Neural cell (in vitro differentiated cells): ENCODE data around the gene CYB5R3. TPM values are rescaled to one million over a fixed set of nuclear protein-coding genes. Genes with fewer than 3 reads are reported as not detected.

Source experiments
- H2AFZ ChIP-seq: fragments of 200-600, 300-800 bp; sonication (generic), shearing (Covaris generic); 2 replicates; pipeline ENCODE4 v1.6.0; 2014; ENCODE audit warnings: low read depth, mild to moderate bottlenecking, antibody characterized with exemption, low read length, moderate library complexity
- H3F3A ChIP-seq: fragments of 200-600 bp; shearing (Covaris generic); 2 replicates; pipeline ENCODE4 v1.6.1; 2016; ENCODE audit warnings: mild to moderate bottlenecking, moderate library complexity, mixed read lengths, antibody characterized with exemption, low read length; ENCODE audit not compliant: insufficient read depth, poor library complexity, severe bottlenecking
- H3K27ac ChIP-seq: fragments of 200-600, 300-800 bp; sonication (generic), shearing (Covaris generic); 2 replicates; pipeline ENCODE4 v1.5.1; 2014; ENCODE audit warnings: mild to moderate bottlenecking, low read length, moderate library complexity
- H3K27me3 ChIP-seq: fragments of 300-800, 200-600 bp; sonication (generic), shearing (Covaris generic); 2 replicates; pipeline ENCODE4 v1.6.0; 2014; ENCODE audit warnings: mild to moderate bottlenecking, low read depth, low read length, moderate library complexity; ENCODE audit not compliant: insufficient read depth
- H3K36me3 ChIP-seq: fragments of 300-800, 200-600 bp; sonication (generic), shearing (Covaris generic); 2 replicates; pipeline ENCODE4 v1.5.1; 2014; ENCODE audit warnings: mild to moderate bottlenecking, antibody characterized with exemption, low read length, moderate library complexity; ENCODE audit not compliant: insufficient read depth
- H3K4me2 ChIP-seq: fragments of 300-800, 200-600 bp; sonication (generic), shearing (Covaris generic); 2 replicates; pipeline ENCODE4 v1.6.0; 2014; ENCODE audit warnings: mild to moderate bottlenecking, low read length
- H3K4me3 ChIP-seq: fragments of 300-800, 200-600 bp; sonication (generic), shearing (Covaris generic); 2 replicates; pipeline ENCODE4 v1.5.1; 2014; ENCODE audit warnings: mild to moderate bottlenecking, low read length, moderate library complexity
- H3K79me2 ChIP-seq: fragments of 200-600 bp; shearing (Covaris generic); replicated peaks from 2 replicates; pipeline ENCODE4 v1.6.0; 2014; ENCODE audit warnings: mild to moderate bottlenecking, low read length, moderate library complexity; ENCODE audit not compliant: insufficient read depth
- H3K9ac ChIP-seq: fragments of 300-800, 200-600 bp; sonication (generic), shearing (Covaris generic); 2 replicates; pipeline ENCODE4 v1.6.1; 2016; ENCODE audit warnings: mild to moderate bottlenecking, low read length, mixed read lengths
- H3K9me2 ChIP-seq: fragments of 200-600 bp; shearing (Covaris generic); 2 replicates; pipeline ENCODE4 v1.6.1; 2016; ENCODE audit warnings: mild to moderate bottlenecking, low read length, mixed read lengths; ENCODE audit not compliant: insufficient read depth
- H3K9me3 ChIP-seq: fragments of 200-600, 300-800 bp; sonication (generic), shearing (Covaris generic); 2 replicates; pipeline ENCODE4 v1.6.1; 2016; ENCODE audit warnings: mild to moderate bottlenecking, mixed run types, low read length, moderate library complexity, mixed read lengths
- H4K20me1 ChIP-seq: fragments of 200-600 bp; shearing (Covaris generic); 2 replicates; pipeline ENCODE4 v1.6.1; 2016; ENCODE audit warnings: mild to moderate bottlenecking, mixed run types; ENCODE audit not compliant: insufficient read depth
- EP300 ChIP-seq: fragments of 450-650 bp; conservative IDR thresholded peaks from 2 replicates; pipeline ENCODE4 v1.6.1; 2014; ENCODE audit warnings: antibody characterized with exemption, mild to moderate bottlenecking, moderate library complexity; ENCODE audit not compliant: poor library complexity, severe bottlenecking
- EZH2 ChIP-seq: fragments of 200-600, 300-800 bp; shearing (Covaris generic), sonication (generic); IDR thresholded peaks from 2 replicates; pipeline ENCODE4 v1.6.1; 2014; ENCODE audit warnings: antibody characterized with exemption, low read length, borderline replicate concordance, mild to moderate bottlenecking; ENCODE audit not compliant: insufficient read depth, poor library complexity, severe bottlenecking
- MXI1 ChIP-seq: fragments of 450-650 bp; conservative IDR thresholded peaks from 2 replicates; pipeline ENCODE4 v1.6.1; 2014; ENCODE audit warnings: antibody characterized with exemption, mild to moderate bottlenecking; ENCODE audit not compliant: poor library complexity, severe bottlenecking
- POLR2AphosphoS5 ChIP-seq: IDR thresholded peaks from 2 replicates; pipeline ENCODE4 v1.6.1; 2012
- RAD21 ChIP-seq: fragments of 450-650 bp; conservative IDR thresholded peaks from 2 replicates; pipeline ENCODE4 v1.6.1; 2014; ENCODE audit warnings: antibody characterized with exemption, mild to moderate bottlenecking, moderate library complexity
- TAF1 ChIP-seq: IDR thresholded peaks from 2 replicates; pipeline ENCODE4 v1.6.1; 2012; ENCODE audit warnings: low read depth
- polyA plus RNA-seq: library from polyadenylated mRNA; depleted of rRNA; stranded (reverse); fragments of >200 nt; gene quantifications from 2 replicates; pipeline ENCODE4 v1.2.3, GENCODE V29; 2014
- TF ChIP-seq, protein P1 (sequence below): fragments of 450-650 bp; IDR thresholded peaks from 2 replicates; pipeline ENCODE4 v1.5.1; 2014; ENCODE audit warnings: antibody characterized with exemption, mild to moderate bottlenecking, moderate library complexity; ENCODE audit not compliant: poor library complexity, severe bottlenecking
- TF ChIP-seq, protein P2 (sequence below): IDR thresholded peaks from 2 replicates; pipeline ENCODE4 v1.6.1; 2012; ENCODE audit warnings: borderline replicate concordance

CYB5R3 gene
- polyA plus RNA-seq, 1 donor from 2014 or later = 20.2 TPM

DNA sequence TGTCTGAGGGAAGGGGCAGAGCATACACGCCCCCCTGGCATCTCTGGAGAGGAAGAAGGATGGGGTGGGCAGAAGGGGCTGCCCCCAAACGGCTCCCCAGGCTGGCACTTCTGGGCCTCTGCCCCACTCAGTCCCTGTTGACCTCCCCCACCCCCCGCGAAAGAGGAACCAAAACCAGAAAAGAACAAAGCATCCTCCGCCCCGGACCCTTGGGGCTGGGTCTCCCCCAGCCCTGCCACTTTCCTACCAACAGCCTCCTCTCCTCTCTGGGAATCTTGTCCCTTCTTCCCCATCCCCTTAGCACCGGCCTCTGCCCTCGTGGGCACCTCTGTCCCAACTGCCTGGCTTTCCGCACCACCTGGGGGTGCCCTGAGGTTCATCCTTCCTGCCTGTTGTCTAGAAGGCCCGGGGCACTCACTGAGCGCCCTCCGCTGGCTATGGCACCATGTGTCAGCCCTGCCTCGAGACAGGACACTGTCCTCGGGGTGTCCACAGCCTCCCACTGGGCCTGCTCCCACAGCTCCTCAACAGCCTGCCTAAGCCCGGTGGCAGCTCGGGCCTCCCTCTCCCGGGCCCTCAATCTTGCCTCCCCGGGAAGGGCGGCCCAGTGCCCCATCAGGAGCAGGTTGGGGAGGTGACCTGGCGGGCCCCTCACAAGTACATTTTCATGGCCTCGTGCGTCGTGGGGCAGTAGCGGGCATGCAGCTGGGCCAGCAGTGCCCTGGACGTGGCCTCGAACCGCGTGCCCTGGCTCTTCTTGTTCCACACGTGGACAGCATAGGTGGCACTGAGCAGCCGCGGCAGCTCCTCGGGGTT lies 43.3 kb upstream of the CYB5R3 start:
- no peak overlapping the region for H3K27ac ChIP-seq
- no peak overlapping the region for H3K9ac ChIP-seq
- no peaks in the 10 kb centered on the region for H3K27me3 ChIP-seq
- H3K79me2 ChIP-seq = no peaks in the 10 kb centered on the region
- H3K4me3 ChIP-seq = no peak overlapping the region
- no peak overlapping the region for H3K4me2 ChIP-seq
- TF ChIP-seq EZH2 (no peak), EP300 (no peak), TAF1 (no peak), POLR2AphosphoS5 (no peak), RAD21 (no peak), MXI1 (no peak)
- TF ChIP-seq, protein P1, sequence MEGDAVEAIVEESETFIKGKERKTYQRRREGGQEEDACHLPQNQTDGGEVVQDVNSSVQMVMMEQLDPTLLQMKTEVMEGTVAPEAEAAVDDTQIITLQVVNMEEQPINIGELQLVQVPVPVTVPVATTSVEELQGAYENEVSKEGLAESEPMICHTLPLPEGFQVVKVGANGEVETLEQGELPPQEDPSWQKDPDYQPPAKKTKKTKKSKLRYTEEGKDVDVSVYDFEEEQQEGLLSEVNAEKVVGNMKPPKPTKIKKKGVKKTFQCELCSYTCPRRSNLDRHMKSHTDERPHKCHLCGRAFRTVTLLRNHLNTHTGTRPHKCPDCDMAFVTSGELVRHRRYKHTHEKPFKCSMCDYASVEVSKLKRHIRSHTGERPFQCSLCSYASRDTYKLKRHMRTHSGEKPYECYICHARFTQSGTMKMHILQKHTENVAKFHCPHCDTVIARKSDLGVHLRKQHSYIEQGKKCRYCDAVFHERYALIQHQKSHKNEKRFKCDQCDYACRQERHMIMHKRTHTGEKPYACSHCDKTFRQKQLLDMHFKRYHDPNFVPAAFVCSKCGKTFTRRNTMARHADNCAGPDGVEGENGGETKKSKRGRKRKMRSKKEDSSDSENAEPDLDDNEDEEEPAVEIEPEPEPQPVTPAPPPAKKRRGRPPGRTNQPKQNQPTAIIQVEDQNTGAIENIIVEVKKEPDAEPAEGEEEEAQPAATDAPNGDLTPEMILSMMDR = no peak
- TF ChIP-seq, protein P2, sequence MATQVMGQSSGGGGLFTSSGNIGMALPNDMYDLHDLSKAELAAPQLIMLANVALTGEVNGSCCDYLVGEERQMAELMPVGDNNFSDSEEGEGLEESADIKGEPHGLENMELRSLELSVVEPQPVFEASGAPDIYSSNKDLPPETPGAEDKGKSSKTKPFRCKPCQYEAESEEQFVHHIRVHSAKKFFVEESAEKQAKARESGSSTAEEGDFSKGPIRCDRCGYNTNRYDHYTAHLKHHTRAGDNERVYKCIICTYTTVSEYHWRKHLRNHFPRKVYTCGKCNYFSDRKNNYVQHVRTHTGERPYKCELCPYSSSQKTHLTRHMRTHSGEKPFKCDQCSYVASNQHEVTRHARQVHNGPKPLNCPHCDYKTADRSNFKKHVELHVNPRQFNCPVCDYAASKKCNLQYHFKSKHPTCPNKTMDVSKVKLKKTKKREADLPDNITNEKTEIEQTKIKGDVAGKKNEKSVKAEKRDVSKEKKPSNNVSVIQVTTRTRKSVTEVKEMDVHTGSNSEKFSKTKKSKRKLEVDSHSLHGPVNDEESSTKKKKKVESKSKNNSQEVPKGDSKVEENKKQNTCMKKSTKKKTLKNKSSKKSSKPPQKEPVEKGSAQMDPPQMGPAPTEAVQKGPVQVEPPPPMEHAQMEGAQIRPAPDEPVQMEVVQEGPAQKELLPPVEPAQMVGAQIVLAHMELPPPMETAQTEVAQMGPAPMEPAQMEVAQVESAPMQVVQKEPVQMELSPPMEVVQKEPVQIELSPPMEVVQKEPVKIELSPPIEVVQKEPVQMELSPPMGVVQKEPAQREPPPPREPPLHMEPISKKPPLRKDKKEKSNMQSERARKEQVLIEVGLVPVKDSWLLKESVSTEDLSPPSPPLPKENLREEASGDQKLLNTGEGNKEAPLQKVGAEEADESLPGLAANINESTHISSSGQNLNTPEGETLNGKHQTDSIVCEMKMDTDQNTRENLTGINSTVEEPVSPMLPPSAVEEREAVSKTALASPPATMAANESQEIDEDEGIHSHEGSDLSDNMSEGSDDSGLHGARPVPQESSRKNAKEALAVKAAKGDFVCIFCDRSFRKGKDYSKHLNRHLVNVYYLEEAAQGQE = no peak
- H3K9me2 ChIP-seq = no peaks in the 10 kb centered on the region
- no peaks in the 10 kb centered on the region for H3F3A ChIP-seq
- H3K36me3 ChIP-seq = no peaks in the 10 kb centered on the region
- H3K9me3 ChIP-seq = no peaks in the 10 kb centered on the region
- no peaks in the 10 kb centered on the region for H4K20me1 ChIP-seq
- no peak overlapping the region for H2AFZ ChIP-seq

DNA sequence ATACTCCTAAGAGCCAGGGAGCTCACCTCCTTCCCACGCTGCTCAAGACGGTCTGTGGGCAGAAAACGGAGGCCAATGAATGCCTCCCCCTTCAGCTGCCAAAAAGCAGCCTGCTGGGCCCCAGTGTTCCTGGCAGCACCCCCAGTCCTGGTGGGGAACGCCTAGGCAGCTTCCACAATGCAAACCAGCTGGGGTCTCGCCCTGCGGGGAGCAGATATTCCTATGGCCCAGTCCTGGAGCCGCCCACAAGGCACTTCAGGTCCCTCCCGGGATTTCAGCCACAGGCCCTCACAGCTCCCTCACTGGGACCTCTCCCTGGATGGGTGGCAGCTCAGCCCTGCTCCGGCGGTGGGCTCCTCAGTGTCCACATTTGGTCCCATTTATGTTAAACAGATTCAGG lies 42.2 kb upstream of the CYB5R3 start:
- Histone ChIP-seq H3K9me3 (no peaks in the 10 kb centered on the region), H3K9ac (no peak overlapping the region), H2AFZ (no peak overlapping the region), H3K79me2 (no peaks in the 10 kb centered on the region), H3K36me3 (no peaks in the 10 kb centered on the region), H3K27ac (no peak overlapping the region), H3K4me3 (no peak overlapping the region), H3K9me2 (no peaks in the 10 kb centered on the region), H3K4me2 (no peak overlapping the region), H4K20me1 (no peaks in the 10 kb centered on the region), H3K27me3 (no peaks in the 10 kb centered on the region), H3F3A (no peaks in the 10 kb centered on the region)
- TF ChIP-seq TAF1 (no peak), EZH2 (no peak)
